Endothelial cell of umbilical vein (primary cell): Measurements from ENCODE around the gene BCL6B. TPM values are rescaled to one million over a fixed set of nuclear protein-coding genes. Genes with fewer than 3 reads are reported as not detected.

ENCODE experiments used
- BruUV-seq: library from RNA; stranded (reverse); fragments of 400-500 nt; replicated peaks from 2 replicates; lab custom pipeline; 2021; lab: Mats Ljungman, UMichigan
- CTCF ChIA-PET: fragments of 300-600, 350-600 bp; sonication (Branson Sonifier 250); formaldehyde crosslinking; loops from one replicate; lab custom pipeline; 2021; ENCODE audit warnings: antibody characterized with exemption, inconsistent platforms; lab: Charles Lee
- POLR2A ChIA-PET: fragments of 300-600, 350-600 bp; sonication (Branson Sonifier 250); formaldehyde crosslinking; loops from one replicate; lab custom pipeline; 2021; ENCODE audit warnings: antibody characterized with exemption, inconsistent platforms; lab: Charles Lee
- DNase-seq: peaks from one replicate; pipeline ENCODE4 v3.0.0-alpha.2; 2011; ENCODE audit warnings: low read depth, low spot score
- FAIRE-seq: peaks from 2 replicates; lab custom pipeline; 2011; peaks lifted over from hg19 to GRCh38; lab: Jason Lieb, UNC
- H2AFZ ChIP-seq: 2 replicates; pipeline ENCODE4 v1.6.0; 2012; ENCODE audit warnings: low read depth, low read length, control low read depth, inconsistent platforms
- H3K27ac ChIP-seq: 2 replicates; pipeline ENCODE4 v1.5.1; 2011; ENCODE audit warnings: low read depth, mild to moderate bottlenecking, control low read depth, low read length, moderate library complexity; ENCODE audit not compliant: insufficient read depth
- H3K27me3 ChIP-seq, 2 experiments: 2 replicates each; pipeline versions ENCODE4 v1.6.0 to v1.6.1; 2011; ENCODE audit warnings: low read length in 2 of 2, mixed read lengths in 1 of 2; ENCODE audit not compliant: control insufficient read depth in 2 of 2, insufficient read depth in 2 of 2
- H3K36me3 ChIP-seq, 2 experiments: 2 replicates in 1 of 2; 3 replicates in 1 of 2; pipeline ENCODE4 v1.5.1; 2011; ENCODE audit warnings: low read length in 2 of 2, mild to moderate bottlenecking in 1 of 2, moderate library complexity in 1 of 2; ENCODE audit not compliant: control insufficient read depth in 2 of 2, insufficient read depth in 2 of 2; ENCODE audit errors: extremely low read depth in 1 of 2
- H3K4me1 ChIP-seq: 3 replicates; pipeline ENCODE4 v1.5.1; 2011; ENCODE audit warnings: mild to moderate bottlenecking, low read length; ENCODE audit not compliant: control insufficient read depth, insufficient read depth; ENCODE audit errors: extremely low read depth
- H3K4me2 ChIP-seq: 2 replicates; pipeline ENCODE4 v1.6.1; 2011; ENCODE audit warnings: low read length, control low read depth, mixed read lengths; ENCODE audit not compliant: insufficient read depth
- H3K4me3 ChIP-seq, 3 experiments: fragments of 200-600 bp in 1 of 3; sonication (generic), shearing (Covaris generic) in 1 of 3; replicated peaks in 1 of 3; 2 replicates each; pipeline ENCODE4 v1.5.1; 2011 to 2016; ENCODE audit warnings: control low read depth in 3 of 3, low read length in 3 of 3, mild to moderate bottlenecking in 2 of 3, inconsistent platforms in 1 of 3, low read depth in 1 of 3, moderate library complexity in 1 of 3; ENCODE audit not compliant: insufficient read depth in 1 of 3
- H3K79me2 ChIP-seq: 2 replicates; pipeline ENCODE4 v1.6.0; 2012; ENCODE audit warnings: low read length, inconsistent platforms; ENCODE audit not compliant: control insufficient read depth, insufficient read depth
- H3K9ac ChIP-seq: replicated peaks from 2 replicates; pipeline ENCODE3; 2011; ENCODE audit warnings: low read length, control low read depth; ENCODE audit not compliant: insufficient read depth; ENCODE audit errors: extremely low read depth
- H3K9me1 ChIP-seq: replicated peaks from 3 replicates; pipeline ENCODE4 v1.6.0; 2011; ENCODE audit warnings: mild to moderate bottlenecking, low read length; ENCODE audit not compliant: control insufficient read depth, insufficient read depth; ENCODE audit errors: extremely low read depth
- H3K9me3 ChIP-seq: replicated peaks from 2 replicates; pipeline ENCODE4 v1.5.1; 2012; ENCODE audit warnings: low read length, inconsistent platforms; ENCODE audit not compliant: control insufficient read depth, insufficient read depth
- H4K20me1 ChIP-seq: replicated peaks from 2 replicates; pipeline ENCODE3; 2011; ENCODE audit warnings: mild to moderate bottlenecking, low read length; ENCODE audit not compliant: control insufficient read depth, insufficient read depth; ENCODE audit errors: extremely low read depth
- FOS ChIP-seq: IDR thresholded peaks from 2 replicates; pipeline ENCODE4 v1.6.1; 2011; ENCODE audit warnings: mild to moderate bottlenecking, low read length, moderate library complexity, borderline replicate concordance; ENCODE audit not compliant: insufficient read depth
- GATA2 ChIP-seq: IDR thresholded peaks from 2 replicates; pipeline ENCODE4 v1.7.0; 2011; ENCODE audit warnings: low read depth, mild to moderate bottlenecking, moderate library complexity, mixed read lengths, low read length; ENCODE audit not compliant: insufficient read length, insufficient read depth
- MAX ChIP-seq: IDR thresholded peaks from 2 replicates; pipeline ENCODE4 v1.6.1; 2011; ENCODE audit not compliant: insufficient read depth, insufficient read length
- MYC ChIP-seq: IDR thresholded peaks from one replicate; pipeline ENCODE4 v1.6.1; 2011; ENCODE audit warnings: mild to moderate bottlenecking, low read depth, low read length
- POLR2AphosphoS5 ChIP-seq: IDR thresholded peaks from 2 replicates; pipeline ENCODE4 v1.6.1; 2012; ENCODE audit warnings: low read depth, mild to moderate bottlenecking, control low read depth, low read length, moderate library complexity; ENCODE audit not compliant: insufficient read depth
- dilution Hi-C: fragments of 300-500 bp; cut with MboI; formaldehyde crosslinking; loops from one replicate; pipeline ENCODE4 v1.15.0; 2019; ENCODE audit warnings: low sequenced_read_pairs; ENCODE audit not compliant: extremely low pct_ligation_motif_present
- intact Hi-C: fragments of 100-400 bp; cut with micrococcal nuclease; formaldehyde crosslinking; loops from one replicate; pipeline ENCODE4 v1.10.0; 2022
- polyA plus RNA-seq, 4 experiments: library from polyadenylated mRNA; depleted of rRNA in 3 of 4; stranded (reverse) in 3 of 4; unstranded in 1 of 4; fragments of >200 nt; gene quantifications; 2 replicates each; pipeline versions ENCODE4 v1.2.1 to v1.2.3, GENCODE V29; 2011 to 2012; ENCODE audit warnings: missing spikeins in 1 of 4
- total RNA-seq: library from RNA; stranded (reverse); gene quantifications from 2 replicates; pipeline ENCODE4 v1.2.3, GENCODE V29; 2021

BCL6B gene
- total and polyA plus RNA-seq, 2 donors (not counting 3 experiments of a cell fraction or from before 2014, with no cell fraction given) = 93.5 to 160 TPM

GRCh38 chr17:7038025-7038862 is 15.4 kb downstream of the BCL6B start:
- Histone ChIP-seq H3K79me2 (peaks cover 7% of the 10 kb centered on the region), H3K9ac (no peak overlapping the region), H3K4me2 (no peak overlapping the region), H4K20me1 (no peaks in the 10 kb centered on the region), H3K4me1 (peaks cover 37% of the 10 kb centered on the region), H3K9me3 (no peaks in the 10 kb centered on the region), H3K27ac (no peak overlapping the region), H3K36me3 (no peaks in the 10 kb centered on the region), H3K9me1 (no peaks in the 10 kb centered on the region), H3K27me3 (no peaks in the 10 kb centered on the region), H3K4me3 (no peak overlapping the region), H2AFZ (no peak overlapping the region)
- intact Hi-C loops = no loop called here
- ChIA-PET POLR2A (interaction anchor here (0.8 to 3.5 kb wide), 2 partner anchors 11 to 16 kb away, joined by 3 to 23 read pairs; partner anchors contain the start of gene BCL6B), CTCF (interaction anchor here (1.2 to 2.7 kb wide), 4 partner anchors 17 to 127 kb away, joined by 4 to 7 read pairs (median 5); no protein-coding TSS in a partner anchor)
- dilution Hi-C loops = no loop called here
- DNase-seq = no peak
- TF ChIP-seq MAX (no peak), MYC (no peak), GATA2 (no peak), POLR2AphosphoS5 (no peak)
- FAIRE-seq = no peak
- BruUV-seq = no TSS peak

- H3K9ac ChIP-seq = no peak overlapping the region
- POLR2A ChIA-PET = no interaction called here
- no TSS peak for BruUV-seq
- no peaks in the 10 kb centered on the region for H3K36me3 ChIP-seq
- no peak overlapping the region for H3K4me3 ChIP-seq
- H2AFZ ChIP-seq = no peak overlapping the region
- DNase-seq (no peak), FAIRE-seq (no peak)
- no peak overlapping the region for H3K4me2 ChIP-seq
- CTCF ChIA-PET = interaction anchor here (1.0 to 2.7 kb wide), 5 partner anchors 10 to 129 kb away, joined by 3 to 7 read pairs (median 4); no protein-coding TSS in a partner anchor
- no peaks in the 10 kb centered on the region for H3K27me3 ChIP-seq
- H3K9me1 ChIP-seq = no peaks in the 10 kb centered on the region
- H3K4me1 ChIP-seq = peaks cover 38% of the 10 kb centered on the region
- no peaks in the 10 kb centered on the region for H4K20me1 ChIP-seq
- dilution Hi-C loops = no loop called here
- TF ChIP-seq FOS = no peak
- no peak for TF ChIP-seq POLR2AphosphoS5
- no peaks in the 10 kb centered on the region for H3K9me3 ChIP-seq
- intact Hi-C loops = no loop called here
- H3K27ac ChIP-seq = no peak overlapping the region
- H3K79me2 ChIP-seq = peaks cover 7% of the 10 kb centered on the region
Measured at GRCh38 chr17:7039832-7040231, 17.0 kb downstream of the BCL6B start.
